T-cell (primary cell): ENCODE measurements around the gene UTP14A. TPM values are rescaled to one million over a fixed set of nuclear protein-coding genes. Genes with fewer than 3 reads are reported as not detected.

Experiments used
- ATAC-seq, 4 experiments: fragments of 200-7000 bp in 3 of 4; fragments of 150-1000 bp in 1 of 4; cut with Tn5 transposase; replicated peaks in 1 of 4; 1 replicate in 3 of 4; 2 replicates in 1 of 4; pipeline ENCODE4 v1.10.0; 2021; ENCODE audit warnings: moderate library complexity in 3 of 4, mild to moderate bottlenecking in 2 of 4, moderate number of reproducible peaks in 1 of 4
- CTCF ChIA-PET, 2 donors: fragments of 300-600 bp; sonication (Branson Sonifier 250); formaldehyde crosslinking; loops; one replicate each; lab custom pipeline; 2022; ENCODE audit warnings: antibody characterized with exemption in 2 of 2; lab: Charles Lee
- POLR2A ChIA-PET, 2 donors: fragments of 300-600 bp; sonication (Branson Sonifier 250); formaldehyde crosslinking; loops; one replicate each; lab custom pipeline; 2022; ENCODE audit warnings: antibody characterized with exemption in 2 of 2; lab: Charles Lee
- DNase-seq, 35 experiments: peaks; one replicate each; pipeline versions ENCODE4 v3.0.0 to v3.0.0-alpha.2; 2013 to 2023
- H3K27ac ChIP-seq: one replicate; pipeline ENCODE4 v1.5.1; 2013; ENCODE audit warnings: low read length
- H3K27me3 ChIP-seq, 2 experiments: replicated peaks in 1 of 2; 1 replicate in 1 of 2; 2 replicates in 1 of 2; pipeline versions ENCODE4 v1.6.1 to v1.7.0; 2013; ENCODE audit warnings: low read length in 1 of 2, mixed read lengths in 1 of 2; ENCODE audit not compliant: control insufficient read depth in 2 of 2, insufficient read depth in 2 of 2; ENCODE audit errors: extremely low read depth in 1 of 2
- H3K36me3 ChIP-seq, 2 donors: 1 replicate in 1 of 2; 2 replicates in 1 of 2; pipeline versions ENCODE4 v1.6.1 to v1.7.0; 2013; ENCODE audit warnings: low read length in 1 of 2; ENCODE audit not compliant: control insufficient read depth in 2 of 2, insufficient read depth in 1 of 2; ENCODE audit errors: extremely low read depth in 1 of 2
- H3K4me1 ChIP-seq, 2 experiments: 1 replicate in 1 of 2; 2 replicates in 1 of 2; pipeline versions ENCODE4 v1.6.1 to v1.7.0; 2013; ENCODE audit warnings: low read length in 2 of 2, mixed read lengths in 1 of 2; ENCODE audit not compliant: insufficient read depth in 2 of 2, control insufficient read depth in 1 of 2; ENCODE audit errors: extremely low read depth in 1 of 2
- H3K4me3 ChIP-seq, 2 donors: 1 replicate in 1 of 2; 2 replicates in 1 of 2; pipeline versions ENCODE4 v1.5.1 to v1.7.0; 2013; ENCODE audit warnings: mild to moderate bottlenecking in 2 of 2, low read length in 1 of 2, moderate library complexity in 1 of 2; ENCODE audit not compliant: control insufficient read depth in 1 of 2; ENCODE audit errors: extremely low read depth in 1 of 2
- H3K9me3 ChIP-seq: 2 replicates; pipeline ENCODE4 v1.7.0; 2013
- H3K27ac Mint-ChIP-seq, 2 donors: one replicate each; pipeline ENCODE4 v1.8.0; 2020 to 2021; ENCODE audit warnings: mild to moderate bottlenecking in 2 of 2, mixed read lengths in 2 of 2
- H3K27me3 Mint-ChIP-seq, 2 donors: one replicate each; pipeline ENCODE4 v1.8.0; 2021 to 2022; ENCODE audit warnings: mixed read lengths in 2 of 2
- H3K36me3 Mint-ChIP-seq: one replicate; pipeline ENCODE4 v1.8.0; 2021; ENCODE audit warnings: mixed read lengths
- H3K4me1 Mint-ChIP-seq, 3 donors: one replicate each; pipeline ENCODE4 v1.8.0; 2020 to 2022; ENCODE audit warnings: mixed read lengths in 3 of 3, mild to moderate bottlenecking in 1 of 3
- H3K4me3 Mint-ChIP-seq, 3 donors: one replicate each; pipeline ENCODE4 v1.8.0; 2020 to 2022; ENCODE audit warnings: mild to moderate bottlenecking in 3 of 3, mixed read lengths in 3 of 3, moderate library complexity in 3 of 3
- H3K9me3 Mint-ChIP-seq, 3 donors: one replicate each; pipeline ENCODE4 v1.8.0; 2020 to 2022; ENCODE audit warnings: mixed read lengths in 3 of 3
- WGBS: methylation state at CpG from one replicate; pipeline ENCODE4 v1.1.5; 2013; ENCODE audit warnings: missing lambda C conversion rate; ENCODE audit not compliant: insufficient coverage; 5-methylcytosine and 5-hydroxymethylcytosine counted together
- total RNA-seq, 35 experiments: library from RNA in 6 of 35; stranded (reverse) in 6 of 35; fragments of 120-200 nt in 1 of 35; gene quantifications; one replicate each; pipeline versions ENCODE4 v1.2.1 to v1.2.4 and lab custom pipeline; 2013 to 2026

The UTP14A gene
- total RNA-seq, 5 donors from 2014 or later (not counting 1 experiment from before 2014, with no cell fraction given), result 10.7 to 21.7 (median 18.7) TPM

GRCh38 chrX:129938081-129938480, 32.1 kb downstream of the UTP14A start:
- H3K27me3 ChIP-seq, result no peaks in the 10 kb centered on the region
- no peak overlapping the region for H3K4me3 Mint-ChIP-seq
- H3K27ac ChIP-seq, result no peak overlapping the region
- no peaks in the 10 kb centered on the region for H3K9me3 ChIP-seq
- ChIA-PET POLR2A (no interaction called here), CTCF (interaction anchor here in 1 of 2 donors (0.7 kb wide), 1 partner anchor 13 kb away, joined by 3 read pairs; no protein-coding TSS in a partner anchor)
- WGBS, result 17% methylated on average over 1 of the region's 4 CpGs
- H3K4me3 ChIP-seq, result no peak overlapping the region
- H3K4me1 Mint-ChIP-seq, result peaks cover 11 to 14% (median 13%) of the 10 kb centered on the region in 3 donors
- DNase-seq (no peak), ATAC-seq (peak in 1 of 4 experiments; percentile 15)
- H3K4me1 ChIP-seq, result peaks cover 0 to 5% of the 10 kb centered on the region in 2 experiments
- no peaks in the 10 kb centered on the region for H3K36me3 Mint-ChIP-seq
- no peak overlapping the region for H3K27ac Mint-ChIP-seq
- H3K36me3 ChIP-seq, result no peaks in the 10 kb centered on the region
- H3K27me3 Mint-ChIP-seq, result no peaks in the 10 kb centered on the region
- no peaks in the 10 kb centered on the region for H3K9me3 Mint-ChIP-seq

DNA sequence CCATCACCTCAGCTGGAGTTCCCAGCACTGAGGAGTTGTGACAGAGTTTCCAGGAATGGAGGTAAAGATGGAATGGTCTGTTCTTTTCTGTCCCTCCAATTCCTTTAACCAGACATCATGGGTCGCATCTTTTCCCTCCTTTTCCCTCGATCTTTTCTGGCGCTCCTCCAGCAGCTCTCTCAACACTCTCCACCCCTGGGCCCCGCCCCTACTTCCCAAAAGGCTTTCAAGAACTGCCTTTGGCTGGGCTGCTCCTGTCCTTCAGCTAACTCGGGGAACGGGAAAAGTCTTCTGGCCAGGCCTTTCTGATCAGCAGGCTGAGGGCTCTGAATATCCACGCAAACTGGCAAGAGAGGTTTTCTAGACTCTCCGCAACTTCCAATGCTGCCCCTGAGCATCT, 34.0 kb downstream of the UTP14A start:
- Mint-ChIP-seq H3K36me3 (no peaks in the 10 kb centered on the region), H3K4me3 (no peak overlapping the region), H3K27me3 (peaks cover 2 to 4% of the 10 kb centered on the region in 2 donors), H3K27ac (no peak overlapping the region), H3K4me1 (peaks cover 10 to 14% (median 11%) of the 10 kb centered on the region in 3 donors), H3K9me3 (no peaks in the 10 kb centered on the region)
- 81% methylated on average over 4 of the region's 8 CpGs for WGBS
- Histone ChIP-seq H3K4me3 (no peak overlapping the region), H3K27me3 (no peaks in the 10 kb centered on the region), H3K4me1 (peaks cover 0 to 5% of the 10 kb centered on the region in 2 experiments), H3K9me3 (no peaks in the 10 kb centered on the region), H3K27ac (no peak overlapping the region), H3K36me3 (no peaks in the 10 kb centered on the region)
- DNase-seq (no peak), ATAC-seq (no peak)
- CTCF ChIA-PET, result no interaction called here
- POLR2A ChIA-PET, result no interaction called here

DNA sequence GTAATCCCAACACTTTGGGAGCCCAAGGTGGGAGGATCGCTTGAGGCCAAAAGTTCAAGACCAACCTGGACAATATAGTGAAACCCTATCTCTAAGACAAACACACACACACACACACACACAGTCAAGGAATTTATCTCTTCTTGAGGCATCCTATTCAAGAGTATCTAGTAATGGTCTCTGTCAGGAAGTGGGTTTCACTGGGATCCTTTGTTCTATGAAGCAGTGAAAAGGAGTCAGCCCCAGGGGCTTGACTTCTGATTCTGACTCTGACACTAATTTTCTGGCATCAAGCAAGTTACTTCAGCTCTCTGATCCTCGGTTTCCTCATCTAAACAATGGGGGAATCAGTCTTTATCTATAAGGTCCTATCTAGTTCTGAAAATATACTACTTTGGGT, 34.8 kb downstream of the UTP14A start:
- CTCF ChIA-PET, result interaction anchor here in 1 of 2 donors (0.6 kb wide), 1 partner anchor 68 kb away, joined by 4 read pairs; no protein-coding TSS in a partner anchor
- H3K27ac ChIP-seq, result no peak overlapping the region
- no peaks in the 10 kb centered on the region for H3K27me3 ChIP-seq
- ATAC-seq (no peak), DNase-seq (no peak)
- Mint-ChIP-seq H3K4me1 (peaks cover 10 to 14% (median 11%) of the 10 kb centered on the region in 3 donors), H3K4me3 (no peak overlapping the region), H3K9me3 (no peaks in the 10 kb centered on the region), H3K27me3 (peaks cover 2 to 4% of the 10 kb centered on the region in 2 donors), H3K27ac (no peak overlapping the region), H3K36me3 (no peaks in the 10 kb centered on the region)
- POLR2A ChIA-PET, result interaction anchor here in 1 of 2 donors (0.6 kb wide), 1 partner anchor 38 kb away, joined by 3 read pairs; no protein-coding TSS in a partner anchor
- WGBS, result no CpG with 5 or more reads among the region's 2 CpGs
- H3K4me3 ChIP-seq, result no peak overlapping the region
- no peaks in the 10 kb centered on the region for H3K36me3 ChIP-seq
- H3K9me3 ChIP-seq, result no peaks in the 10 kb centered on the region
- H3K4me1 ChIP-seq, result peaks cover 0 to 5% of the 10 kb centered on the region in 2 experiments

DNA sequence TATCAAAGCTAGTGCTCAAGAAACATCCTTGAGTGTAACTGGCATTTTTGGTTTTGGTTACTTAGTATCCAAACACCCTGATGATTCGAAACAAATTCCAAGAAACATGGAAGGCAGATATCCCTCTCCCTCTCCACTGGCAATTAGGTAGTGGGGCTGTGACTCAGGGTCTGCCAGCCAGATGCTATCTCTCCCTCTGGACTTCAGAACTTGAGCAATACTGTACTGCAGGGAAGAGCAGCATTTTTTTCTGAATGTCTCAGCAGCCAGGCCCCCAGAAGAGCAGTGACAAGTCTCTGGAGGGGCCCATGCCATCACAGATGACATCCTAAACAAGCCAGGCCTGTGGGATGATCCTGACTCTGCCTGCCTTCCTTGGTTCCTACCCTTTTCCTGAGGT, 39.2 kb downstream of the UTP14A start:
- ATAC-seq, result no peak
- Histone ChIP-seq H3K27me3 (no peaks in the 10 kb centered on the region), H3K4me3 (no peak overlapping the region), H3K9me3 (no peaks in the 10 kb centered on the region), H3K36me3 (no peaks in the 10 kb centered on the region), H3K27ac (no peak overlapping the region), H3K4me1 (no peaks in the 10 kb centered on the region)
- peaks cover 2 to 4% of the 10 kb centered on the region in 2 donors for H3K27me3 Mint-ChIP-seq
- no peak overlapping the region for H3K27ac Mint-ChIP-seq
- no peaks in the 10 kb centered on the region for H3K9me3 Mint-ChIP-seq
- H3K36me3 Mint-ChIP-seq, result no peaks in the 10 kb centered on the region
- no peak overlapping the region for H3K4me3 Mint-ChIP-seq
- WGBS, result no CpG with 5 or more reads among the region's 1 CpG
- POLR2A ChIA-PET, result interaction anchor here (0.6 to 0.7 kb wide), 2 partner anchors 63 to 170 kb away, joined by 3 to 5 read pairs; no protein-coding TSS in a partner anchor
- no peaks in the 10 kb centered on the region for H3K4me1 Mint-ChIP-seq
- CTCF ChIA-PET, result no interaction called here
- DNase-seq, result no peak

DNA sequence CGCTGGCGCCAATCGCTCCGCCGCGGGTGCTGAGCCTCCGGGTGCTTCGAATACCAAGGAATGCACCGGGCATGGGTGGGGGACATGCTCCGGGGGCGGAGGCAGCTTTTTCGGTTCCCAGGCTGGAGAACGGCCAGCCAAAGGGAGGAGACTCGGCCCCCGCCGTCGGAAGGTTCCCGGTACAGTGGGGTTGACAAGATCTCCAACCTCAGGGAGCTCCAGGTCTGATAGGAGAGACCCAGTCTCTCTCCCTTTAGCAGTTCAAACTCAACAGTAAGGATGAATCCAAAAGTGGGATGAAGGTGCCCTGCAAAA, 47.3 kb downstream of the UTP14A start:
- H3K4me1 Mint-ChIP-seq, result peaks cover 7 to 22% (median 15%) of the 10 kb centered on the region in 3 donors
- Histone ChIP-seq H3K36me3 (no peaks in the 10 kb centered on the region), H3K9me3 (no peaks in the 10 kb centered on the region), H3K27ac (peak overlapping the region; percentile 47), H3K27me3 (no peaks in the 10 kb centered on the region), H3K4me3 (peak overlapping the region in 1 of 2 donors; percentile 49), H3K4me1 (peaks cover 0 to 31% of the 10 kb centered on the region in 2 experiments)
- H3K36me3 Mint-ChIP-seq, result no peaks in the 10 kb centered on the region
- DNase-seq (peak in 1 of 35 experiments; percentile 10), ATAC-seq (no peak)
- POLR2A ChIA-PET, result no interaction called here
- no peaks in the 10 kb centered on the region for H3K9me3 Mint-ChIP-seq
- peak overlapping the region; percentile 49 to 77 (median 71) for H3K4me3 Mint-ChIP-seq
- H3K27ac Mint-ChIP-seq, result peak overlapping the region; percentile 46 to 66
- 5% methylated on average over 17 of the region's 18 CpGs for WGBS
- H3K27me3 Mint-ChIP-seq, result peaks cover 2 to 5% of the 10 kb centered on the region in 2 donors
- CTCF ChIA-PET, result interaction anchor here in 1 of 2 donors (0.6 to 1.0 kb wide), 2 partner anchors 23 to 28 kb away, joined by 3 read pairs; no protein-coding TSS in a partner anchor

GRCh38 chrX:129953881-129954280, 47.9 kb downstream of the UTP14A start:
- CTCF ChIA-PET, result interaction anchor here in 1 of 2 donors (0.6 to 1.0 kb wide), 2 partner anchors 23 to 28 kb away, joined by 3 read pairs; no protein-coding TSS in a partner anchor
- Mint-ChIP-seq H3K4me1 (peaks cover 7 to 27% (median 15%) of the 10 kb centered on the region in 3 donors), H3K27ac (peak overlapping the region; percentile 19 to 66), H3K36me3 (no peaks in the 10 kb centered on the region), H3K27me3 (peaks cover 2 to 5% of the 10 kb centered on the region in 2 donors), H3K9me3 (no peaks in the 10 kb centered on the region), H3K4me3 (peak overlapping the region; percentile 49 to 77 (median 71))
- no peaks in the 10 kb centered on the region for H3K36me3 ChIP-seq
- ATAC-seq, result no peak
- DNase-seq, result no peak
- H3K9me3 ChIP-seq, result no peaks in the 10 kb centered on the region
- H3K27me3 ChIP-seq, result no peaks in the 10 kb centered on the region
- no CpG with 5 or more reads among the region's 4 CpGs for WGBS
- POLR2A ChIA-PET, result no interaction called here
- H3K27ac ChIP-seq, result no peak overlapping the region
- H3K4me3 ChIP-seq, result no peak overlapping the region
- H3K4me1 ChIP-seq, result peaks cover 0 to 31% of the 10 kb centered on the region in 2 experiments
